Activated T-cell treated with anti-CD3 and anti-CD28 coated beads, Interleukin-2, amount 50 U/mL, for 1 hour (primary cell): ENCODE measurements around the gene GPRIN1.
"Not testable (repeated sequence)": the region's sequence is repeated elsewhere in the genome, so short reads cannot be mapped to it uniquely, and the experiment has no call there.

Experiments
- DNase-seq: peaks from one replicate; pipeline ENCODE4 v3.0.0-alpha.2; 2020

The GPRIN1 gene

GRCh38 chr5:176620333-176620981, 10.5 kb upstream of the GPRIN1 start:
- DNase-seq, result peak; percentile 29

- no peak for DNase-seq
These were observed 9.8 kb upstream of the GPRIN1 start for GRCh38 chr5:176619569-176620332.

- peak; percentile 77 for DNase-seq
These were observed 9.2 kb upstream of the GPRIN1 start for GRCh38 chr5:176619203-176619568.

- DNase-seq, result no peak
These were observed 8.8 kb upstream of the GPRIN1 start for GRCh38 chr5:176618783-176619182.

- DNase-seq, result no peak
These were observed 6.6 kb upstream of the GPRIN1 start for GRCh38 chr5:176616511-176616910.

- no peak for DNase-seq
These were observed 5.0 kb upstream of the GPRIN1 start for GRCh38 chr5:176614805-176615478.

GRCh38 chr5:176612855-176613254, 2.9 kb upstream of the GPRIN1 start:
- DNase-seq, result no peak

- no peak for DNase-seq
These were observed 2.1 kb upstream of the GPRIN1 start for GRCh38 chr5:176612008-176612407.

- peak; percentile 57 for DNase-seq
These were observed 1.5 kb upstream of the GPRIN1 start for GRCh38 chr5:176611435-176611834.

- DNase-seq, result no peak
These were observed 448 bp upstream of the GPRIN1 start for GRCh38 chr5:176610435-176610773.

- DNase-seq, result peak; percentile 40
These were observed 826 bp downstream of the GPRIN1 start for GRCh38 chr5:176608937-176609723.

GRCh38 chr5:176608142-176608705, 1.7 kb downstream of the GPRIN1 start:
- DNase-seq, result no peak

GRCh38 chr5:176606875-176607274, 3.1 kb downstream of the GPRIN1 start:
- no peak for DNase-seq

- no peak for DNase-seq
These were observed 3.9 kb downstream of the GPRIN1 start for GRCh38 chr5:176606032-176606431.

GRCh38 chr5:176603091-176603490, 6.9 kb downstream of the GPRIN1 start:
- no peak for DNase-seq

- DNase-seq, result no peak
These were observed 8.0 kb downstream of the GPRIN1 start for GRCh38 chr5:176601901-176602482.

- DNase-seq, result not testable (repeated sequence)
These were observed 10.1 kb downstream of the GPRIN1 start for GRCh38 chr5:176599749-176600430.

- DNase-seq, result no peak
These were observed 12.3 kb downstream of the GPRIN1 start for GRCh38 chr5:176597417-176598389.

- peak; percentile 81 for DNase-seq
These were observed 13.1 kb downstream of the GPRIN1 start for GRCh38 chr5:176596689-176597416.

GRCh38 chr5:176596069-176596644, 13.8 kb downstream of the GPRIN1 start:
- no peak for DNase-seq
